A549 (cell line): ENCODE results near the gene TFF1. TPM values are rescaled to one million over a fixed set of nuclear protein-coding genes. Genes with fewer than 3 reads are reported as not detected.

ENCODE experiments used
- ATAC-seq, 2 experiments: fragments of 200-7000 bp in 1 of 2; fragments of >200 bp in 1 of 2; cut with Nextera tagmentation in 1 of 2; cut with Tn5 transposase in 1 of 2; 3 replicates each; pipeline versions ENCODE4 v1.8.0 to v1.9.1; 2018 to 2020; ENCODE audit warnings: mild to moderate bottlenecking in 1 of 2, moderate library complexity in 1 of 2
- CTCF ChIA-PET: fragments of 300-600 bp; sonication (Branson Sonifier 250); formaldehyde crosslinking; extraction: SDS; loops from one replicate; lab custom pipeline; 2021; ENCODE audit warnings: antibody characterized with exemption, inconsistent platforms; lab: Yijun Ruan, JAX
- POLR2A ChIA-PET: fragments of 350-600 bp; formaldehyde crosslinking; extraction: SDS; loops from one replicate; lab custom pipeline; 2021; ENCODE audit warnings: antibody characterized with exemption, inconsistent platforms; lab: Yijun Ruan, JAX
- DNase-seq, 2 experiments: peaks; one replicate each; pipeline versions ENCODE4 v3.0.0 to v3.0.0-alpha.2; 2011 to 2016; ENCODE audit warnings: low read depth in 1 of 2, low spot score in 1 of 2
- FAIRE-seq: peaks from 2 replicates; lab custom pipeline; 2011; peaks lifted over from hg19 to GRCh38; lab: Jason Lieb, UNC
- H3K27ac ChIP-seq, 2 experiments: fragments of >200 bp; sonication (Bioruptor Twin); formaldehyde crosslinking; 3 replicates each; pipeline ENCODE4 v1.5.1; 2016 to 2017
- H3K4me1 ChIP-seq: fragments of >200 bp; sonication (Bioruptor Twin); formaldehyde crosslinking; 3 replicates; pipeline ENCODE4 v1.6.1; 2016
- H3K4me2 ChIP-seq: fragments of >200 bp; sonication (Bioruptor Twin); formaldehyde crosslinking; 3 replicates; pipeline ENCODE4 v1.6.1; 2016
- H3K4me3 ChIP-seq: fragments of >200 bp; sonication (Bioruptor Twin); formaldehyde crosslinking; 3 replicates; pipeline ENCODE4 v1.5.1; 2016
- H3K9me3 ChIP-seq: fragments of >200 bp; sonication (Bioruptor Twin); formaldehyde crosslinking; 3 replicates; pipeline ENCODE4 v1.6.1; 2016
- CBX2 ChIP-seq: fragments of 200-600 bp; sonication (generic); IDR thresholded peaks from 2 replicates; pipeline ENCODE4 v1.6.1; 2016; ENCODE audit warnings: low read depth, mild to moderate bottlenecking, borderline replicate concordance
- CBX8 ChIP-seq: fragments of 200-600 bp; sonication (generic); IDR thresholded peaks from 2 replicates; pipeline ENCODE4 v1.6.1; 2016
- CEBPB ChIP-seq, 2 experiments: fragments of >200 bp in 1 of 2; sonication (Bioruptor Twin) in 1 of 2; formaldehyde crosslinking in 1 of 2; IDR thresholded peaks; 2 replicates each; pipeline ENCODE4 v1.6.1; 2012 to 2016
- EP300 ChIP-seq, 2 experiments: fragments of >200 bp; sonication (Bioruptor Twin); formaldehyde crosslinking; IDR thresholded peaks; 2 replicates in 1 of 2; 3 replicates in 1 of 2; pipeline ENCODE4 v1.6.1; 2016 to 2017
- FOSL2 ChIP-seq, 2 experiments: fragments of 450-650 bp in 1 of 2; fragments of >200 bp in 1 of 2; sonication (Bioruptor Twin) in 1 of 2; formaldehyde crosslinking; IDR thresholded peaks; 2 replicates each; pipeline versions ENCODE4 v1.5.0 to v1.6.1; 2016 to 2020; ENCODE audit warnings: mild to moderate bottlenecking in 1 of 2, moderate library complexity in 1 of 2
- FOXS1 ChIP-seq: fragments of 250-450 bp; sonication (Bioruptor Pico); IDR thresholded peaks from 2 replicates; pipeline ENCODE4 v1.5.0; 2020; ENCODE audit warnings: mild to moderate bottlenecking, moderate library complexity
- HDAC2 ChIP-seq: fragments of 200-600 bp; sonication (generic); IDR thresholded peaks from 2 replicates; pipeline ENCODE4 v1.6.1; 2016
- HEYL ChIP-seq: fragments of 250-450 bp; sonication (Bioruptor Pico); IDR thresholded peaks from 2 replicates; pipeline ENCODE4 v1.8.0; 2021; ENCODE audit warnings: mild to moderate bottlenecking, moderate library complexity
- HOXB13 ChIP-seq: fragments of 250-450 bp; sonication (Bioruptor Pico); IDR thresholded peaks from 2 replicates; pipeline ENCODE4 v1.5.0; 2020; ENCODE audit warnings: low read depth, mild to moderate bottlenecking, moderate library complexity
- HOXB5 ChIP-seq: fragments of 250-450 bp; sonication (Bioruptor Pico); IDR thresholded peaks from 2 replicates; pipeline ENCODE4 v1.5.0; 2020; ENCODE audit warnings: mild to moderate bottlenecking, moderate library complexity
- JUN ChIP-seq, 2 experiments: fragments of >200 bp; sonication (Bioruptor Twin); formaldehyde crosslinking; IDR thresholded peaks; 2 replicates in 1 of 2; 3 replicates in 1 of 2; pipeline ENCODE4 v1.6.1; 2016 to 2017
- JUNB ChIP-seq: fragments of >200 bp; sonication (Bioruptor Twin); formaldehyde crosslinking; IDR thresholded peaks from 2 replicates; pipeline ENCODE4 v1.6.1; 2016
- MAZ ChIP-seq: fragments of 150-350 bp; IDR thresholded peaks from 2 replicates; pipeline ENCODE4 v1.6.1; 2014; ENCODE audit warnings: antibody characterized with exemption, low read depth, low read length, borderline replicate concordance
- MYC ChIP-seq: IDR thresholded peaks from 2 replicates; pipeline ENCODE4 v1.6.1; 2012; ENCODE audit warnings: mild to moderate bottlenecking, inconsistent platforms, low read length, improper control_type of control experiment, borderline replicate concordance
- NFE2L2 ChIP-seq: fragments of 150-350 bp; conservative IDR thresholded peaks from 2 replicates; pipeline ENCODE4 v1.6.1; 2014; ENCODE audit warnings: low read length
- RFX5 ChIP-seq: fragments of 450-650 bp; IDR thresholded peaks from 2 replicates; pipeline ENCODE4 v1.7.1; 2014; ENCODE audit warnings: antibody characterized with exemption, mild to moderate bottlenecking, moderate library complexity
- RNF2 ChIP-seq: fragments of 200-600 bp; sonication (generic); IDR thresholded peaks from 2 replicates; pipeline ENCODE4 v1.6.1; 2016; ENCODE audit warnings: low read depth, mild to moderate bottlenecking, antibody characterized with exemption, moderate library complexity, borderline replicate concordance
- TP53 ChIP-seq: fragments of 250-450 bp; sonication (Bioruptor Pico); IDR thresholded peaks from 2 replicates; pipeline ENCODE4 v1.5.0; 2021; ENCODE audit warnings: mild to moderate bottlenecking, moderate library complexity
- ZNF302 ChIP-seq: fragments of 250-450 bp; sonication (Bioruptor Pico); IDR thresholded peaks from 2 replicates; pipeline ENCODE4 v1.9.0; 2021; ENCODE audit warnings: inconsistent platforms, mild to moderate bottlenecking, moderate library complexity
- WGBS: methylation state at CpG from one replicate; pipeline ENCODE4 v1.1.6; 2017; ENCODE audit errors: missing lambda C conversion rate; 5-methylcytosine and 5-hydroxymethylcytosine counted together
- polyA plus RNA-seq, 4 experiments: library from polyadenylated mRNA; depleted of rRNA in 3 of 4; stranded (reverse); fragments of >200 nt; fragmentation: RNase III in 1 of 4; extraction: RNeasy Plus Mini Kit Qiagen cat#74134 plus additional on column Dnase treatment in 1 of 4; gene quantifications; 2 replicates in 3 of 4; 3 replicates in 1 of 4; pipeline ENCODE4 v1.2.3, GENCODE V29; 2011 to 2017
- TF ChIP-seq, protein P1 (sequence below): fragments of >200 bp; sonication (Bioruptor Twin); formaldehyde crosslinking; IDR thresholded peaks from 3 replicates; pipeline ENCODE4 v1.6.1; 2016
- TF ChIP-seq, protein P2 (sequence below): fragments of >200 bp; sonication (Bioruptor Twin); formaldehyde crosslinking; IDR thresholded peaks from 2 replicates; pipeline ENCODE4 v1.6.1; 2016
- TF ChIP-seq, protein P3 (sequence below): IDR thresholded peaks from 2 replicates; pipeline ENCODE4 v1.6.1; 2012; ENCODE audit warnings: low read depth, borderline replicate concordance
- TF ChIP-seq, protein P4 (sequence below): fragments of 450-650 bp; IDR thresholded peaks from 2 replicates; pipeline ENCODE4 v1.6.1; 2014; ENCODE audit warnings: antibody characterized with exemption

Gene TFF1
- polyA plus RNA-seq, 2 of the 4 experiments (the other 2 are of a cell fraction) = 1.0 to 5.8 TPM

DNA sequence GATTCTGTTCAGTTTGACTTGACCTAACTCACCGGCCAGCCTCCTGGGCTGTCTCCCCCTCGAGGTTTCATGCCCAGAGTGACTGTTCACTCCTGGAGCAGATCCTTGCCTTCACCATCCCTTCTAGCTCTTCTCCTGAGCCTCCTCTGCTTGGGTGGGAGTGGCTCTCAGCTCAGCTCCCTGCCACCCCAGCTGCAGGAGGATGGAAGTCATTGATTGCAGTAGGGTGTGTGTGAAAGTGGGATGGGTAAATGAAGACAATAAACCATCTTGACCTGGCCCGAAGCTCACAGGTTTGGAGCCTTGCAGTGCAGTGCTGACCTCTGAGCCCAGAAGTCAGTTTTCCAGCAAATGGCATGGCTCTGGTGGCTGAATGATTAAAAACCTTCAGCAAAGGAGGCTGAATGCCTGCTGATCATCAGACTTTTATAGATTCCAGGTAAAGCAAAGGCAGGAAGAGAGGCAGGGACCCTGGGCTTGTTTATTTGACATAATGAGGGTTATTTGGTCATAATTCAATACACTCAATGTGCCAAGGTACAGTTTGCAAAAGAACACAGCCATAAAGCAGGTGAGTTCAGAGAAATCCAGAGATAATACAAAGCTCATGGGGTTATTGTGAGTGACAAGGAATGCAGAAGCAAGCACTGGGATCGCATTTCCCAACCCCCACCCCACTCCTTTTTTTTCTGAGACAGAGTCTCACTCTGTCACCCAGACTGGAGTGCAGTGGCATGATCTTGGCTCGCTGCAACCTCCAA is 33.6 kb downstream of the TFF1 start:
- TF ChIP-seq MYC (no peak), HEYL (no peak), HDAC2 (no peak), TP53 (CRISPR knock-in tag) (no peak), NFE2L2 (no peak), CEBPB (IDR thresholded peaks at IDR 0.05) (no peak), MAZ (no peak), FOSL2 (IDR thresholded peaks at IDR 0.05) (no peak), FOSL2 (CRISPR knock-in tag; IDR thresholded peaks at IDR 0.05) (no peak), CBX2 (no peak), HOXB5 (CRISPR knock-in tag) (no peak), CBX8 (no peak), JUNB (no peak), EP300 (IDR thresholded peaks at IDR 0.05) (no peak), RNF2 (no peak), ZNF302 (CRISPR knock-in tag) (no peak), JUN (IDR thresholded peaks at IDR 0.05) (no peak), RFX5 (no peak), HOXB13 (CRISPR knock-in tag) (no peak)
- TF ChIP-seq, protein P1, sequence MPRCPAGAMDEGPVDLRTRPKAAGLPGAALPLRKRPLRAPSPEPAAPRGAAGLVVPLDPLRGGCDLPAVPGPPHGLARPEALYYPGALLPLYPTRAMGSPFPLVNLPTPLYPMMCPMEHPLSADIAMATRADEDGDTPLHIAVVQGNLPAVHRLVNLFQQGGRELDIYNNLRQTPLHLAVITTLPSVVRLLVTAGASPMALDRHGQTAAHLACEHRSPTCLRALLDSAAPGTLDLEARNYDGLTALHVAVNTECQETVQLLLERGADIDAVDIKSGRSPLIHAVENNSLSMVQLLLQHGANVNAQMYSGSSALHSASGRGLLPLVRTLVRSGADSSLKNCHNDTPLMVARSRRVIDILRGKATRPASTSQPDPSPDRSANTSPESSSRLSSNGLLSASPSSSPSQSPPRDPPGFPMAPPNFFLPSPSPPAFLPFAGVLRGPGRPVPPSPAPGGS = no peak
- TF ChIP-seq, protein P2, sequence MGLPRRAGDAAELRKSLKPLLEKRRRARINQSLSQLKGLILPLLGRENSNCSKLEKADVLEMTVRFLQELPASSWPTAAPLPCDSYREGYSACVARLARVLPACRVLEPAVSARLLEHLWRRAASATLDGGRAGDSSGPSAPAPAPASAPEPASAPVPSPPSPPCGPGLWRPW = no peak
- Histone ChIP-seq H3K4me1 (no peaks in the 10 kb centered on the region), H3K4me2 (no peak overlapping the region), H3K4me3 (no peak overlapping the region), H3K9me3 (no peaks in the 10 kb centered on the region), H3K27ac (no peak overlapping the region)
- DNase-seq = no peak
- 37% methylated on average over 5 of the region's 5 CpGs for WGBS
- ATAC-seq = no peak
- no peak for FAIRE-seq
- CTCF ChIA-PET = no interaction called here
- POLR2A ChIA-PET = no interaction called here

DNA sequence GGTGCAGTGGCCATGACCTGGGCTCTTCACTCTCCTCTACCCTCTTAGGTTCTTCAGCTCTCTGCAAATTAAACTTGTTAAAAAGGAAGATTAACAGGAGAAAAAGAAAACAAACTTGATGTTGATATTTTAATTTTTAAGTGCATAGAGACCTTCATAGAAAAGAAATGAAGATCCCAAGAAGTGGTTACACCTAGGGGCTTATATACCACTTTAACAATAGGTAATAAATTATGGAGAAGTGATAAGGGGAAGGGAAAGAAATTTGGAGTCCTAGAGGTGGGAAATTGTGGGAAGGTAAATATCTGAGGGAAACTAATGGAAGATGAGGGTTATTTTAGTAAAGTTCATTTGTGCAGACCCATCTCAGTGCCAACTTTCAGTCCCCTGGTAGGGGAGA is 34.7 kb downstream of the TFF1 start:
- CTCF ChIA-PET = interaction anchor here (1.0 to 1.5 kb wide), 3 partner anchors 10 to 186 kb away, joined by 3 to 4 read pairs (median 4); no protein-coding TSS in a partner anchor
- TF ChIP-seq, protein P1 = no peak
- no peak for TF ChIP-seq FOXS1 (CRISPR knock-in tag)
- TF ChIP-seq, protein P3, sequence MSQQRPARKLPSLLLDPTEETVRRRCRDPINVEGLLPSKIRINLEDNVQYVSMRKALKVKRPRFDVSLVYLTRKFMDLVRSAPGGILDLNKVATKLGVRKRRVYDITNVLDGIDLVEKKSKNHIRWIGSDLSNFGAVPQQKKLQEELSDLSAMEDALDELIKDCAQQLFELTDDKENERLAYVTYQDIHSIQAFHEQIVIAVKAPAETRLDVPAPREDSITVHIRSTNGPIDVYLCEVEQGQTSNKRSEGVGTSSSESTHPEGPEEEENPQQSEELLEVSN = no peak
- TF ChIP-seq, protein P4, sequence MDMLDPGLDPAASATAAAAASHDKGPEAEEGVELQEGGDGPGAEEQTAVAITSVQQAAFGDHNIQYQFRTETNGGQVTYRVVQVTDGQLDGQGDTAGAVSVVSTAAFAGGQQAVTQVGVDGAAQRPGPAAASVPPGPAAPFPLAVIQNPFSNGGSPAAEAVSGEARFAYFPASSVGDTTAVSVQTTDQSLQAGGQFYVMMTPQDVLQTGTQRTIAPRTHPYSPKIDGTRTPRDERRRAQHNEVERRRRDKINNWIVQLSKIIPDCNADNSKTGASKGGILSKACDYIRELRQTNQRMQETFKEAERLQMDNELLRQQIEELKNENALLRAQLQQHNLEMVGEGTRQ = no peak
- TF ChIP-seq, all 56 proteins: peak for 0
- no peak overlapping the region for H3K4me3 ChIP-seq
- DNase-seq (no peak), ATAC-seq (no peak), FAIRE-seq (no peak)
- no peak overlapping the region for H3K4me2 ChIP-seq
- H3K9me3 ChIP-seq = no peaks in the 10 kb centered on the region
- no peaks in the 10 kb centered on the region for H3K4me1 ChIP-seq
- H3K27ac ChIP-seq = no peak overlapping the region
- POLR2A ChIA-PET = no interaction called here
